GM21515 (cell line): ENCODE data around the gene SGCA.

Experiments used
- ATAC-seq: cut with Tn5 transposase; IDR thresholded peaks from one replicate; pipeline ENCODE4 v1.9.1; 2021; ENCODE audit not compliant: unreplicated experiment

The SGCA gene

DNA sequence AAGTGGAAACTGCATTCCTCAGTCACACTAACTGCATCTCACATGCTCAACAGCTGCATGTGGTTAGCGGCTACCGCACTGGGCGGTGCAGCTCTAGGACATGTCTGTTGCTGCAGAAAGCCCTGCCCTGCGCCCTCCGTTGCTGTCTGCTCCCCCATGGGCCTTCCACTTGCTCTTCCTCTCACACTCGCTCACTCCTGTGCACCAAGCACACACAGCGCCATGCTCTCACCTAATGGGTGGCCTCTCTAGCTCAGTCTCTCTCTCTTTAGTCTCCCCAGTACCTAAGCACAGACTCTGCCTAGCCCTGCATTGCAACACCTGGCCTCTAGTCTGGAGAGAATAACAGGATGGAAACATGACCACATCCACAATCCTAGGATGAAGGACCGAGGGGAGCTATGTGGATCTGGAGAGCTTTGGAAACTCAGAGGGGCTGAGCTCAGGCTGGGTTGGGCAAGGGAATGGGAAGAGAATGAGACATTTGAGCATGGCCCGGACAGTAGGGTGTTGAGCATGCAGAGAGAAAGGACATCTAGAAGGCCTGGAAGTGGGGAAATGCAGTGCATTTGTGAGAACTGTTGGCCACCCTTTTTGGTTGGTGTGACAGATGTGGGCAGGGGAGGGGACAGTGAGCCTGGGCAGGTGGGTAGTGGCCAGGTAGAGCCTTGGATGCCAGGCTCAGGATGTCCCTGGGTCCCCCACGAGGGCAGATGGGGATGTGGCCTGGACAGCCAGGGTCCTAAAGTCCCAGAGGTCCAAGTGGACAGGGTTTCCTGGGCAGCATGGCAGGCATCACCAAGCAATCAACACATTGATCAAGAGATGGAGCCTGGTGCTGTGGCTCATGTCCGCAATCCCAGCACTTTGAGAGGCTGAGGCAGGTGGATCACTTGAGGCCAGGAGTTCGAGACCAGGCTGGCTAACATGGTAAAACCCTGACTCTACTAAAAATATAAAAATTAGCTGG is 16.1 kb downstream of the SGCA start:
- ATAC-seq: no peak

DNA sequence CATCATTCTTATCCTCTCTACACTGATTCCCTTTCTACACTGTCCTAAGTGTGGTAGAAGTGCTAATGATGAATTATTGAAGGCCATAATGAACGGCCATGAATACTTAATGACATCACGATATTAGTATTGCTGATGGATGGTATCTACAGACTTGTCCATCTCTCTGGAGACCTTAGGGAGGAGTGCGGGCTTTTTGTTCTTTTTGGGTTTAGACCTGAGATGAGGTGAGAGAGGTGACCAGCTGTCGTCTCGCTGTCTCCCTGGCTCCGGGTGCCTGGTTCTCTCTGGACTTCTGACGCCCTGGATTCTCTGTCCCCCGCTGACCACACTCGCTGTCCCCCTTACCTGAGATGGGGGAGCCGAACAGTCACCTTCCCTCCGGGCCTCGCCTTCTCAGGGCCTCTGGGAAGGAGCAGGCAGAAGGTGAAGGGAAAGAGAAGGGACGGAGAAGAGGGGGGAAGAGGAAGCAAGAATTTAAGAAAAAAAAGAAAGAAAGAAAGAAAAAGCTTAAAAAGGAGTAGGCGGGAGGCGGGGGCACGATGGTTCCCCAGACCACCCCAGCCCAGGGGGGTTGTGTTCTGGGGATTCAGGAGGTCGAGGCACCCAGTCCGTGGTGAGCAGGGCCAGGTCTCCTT is 17.1 kb downstream of the SGCA start:
- ATAC-seq: no peak

DNA sequence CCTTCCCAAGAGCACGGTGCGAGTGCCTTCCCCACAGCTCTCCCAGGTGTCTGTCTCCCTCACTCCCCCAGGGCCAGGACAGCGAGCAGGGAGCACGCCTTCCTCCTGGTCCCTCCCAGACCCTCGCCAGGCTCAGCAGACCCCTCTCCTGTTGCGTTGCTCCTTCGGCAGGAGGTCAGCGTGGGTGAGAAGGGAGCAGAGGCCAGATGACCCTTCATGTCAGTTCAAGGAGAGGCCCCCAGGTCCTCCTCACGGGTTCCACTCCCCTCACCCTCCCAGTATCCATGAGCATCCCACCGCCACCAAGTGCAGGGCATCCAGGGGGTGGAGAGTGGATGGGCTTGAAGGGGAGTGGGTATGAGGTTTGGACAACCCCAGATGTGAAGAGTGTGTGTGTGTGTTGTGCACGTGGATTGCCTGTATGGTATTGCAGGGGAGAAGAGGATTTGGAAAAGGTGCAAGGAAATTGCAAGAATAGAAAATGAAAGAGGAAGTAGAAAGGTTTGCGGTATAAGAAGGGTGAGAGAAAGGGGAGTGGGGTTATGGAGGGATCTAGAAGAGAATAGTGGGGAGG is 17.7 kb downstream of the SGCA start:
- no peak for ATAC-seq

DNA sequence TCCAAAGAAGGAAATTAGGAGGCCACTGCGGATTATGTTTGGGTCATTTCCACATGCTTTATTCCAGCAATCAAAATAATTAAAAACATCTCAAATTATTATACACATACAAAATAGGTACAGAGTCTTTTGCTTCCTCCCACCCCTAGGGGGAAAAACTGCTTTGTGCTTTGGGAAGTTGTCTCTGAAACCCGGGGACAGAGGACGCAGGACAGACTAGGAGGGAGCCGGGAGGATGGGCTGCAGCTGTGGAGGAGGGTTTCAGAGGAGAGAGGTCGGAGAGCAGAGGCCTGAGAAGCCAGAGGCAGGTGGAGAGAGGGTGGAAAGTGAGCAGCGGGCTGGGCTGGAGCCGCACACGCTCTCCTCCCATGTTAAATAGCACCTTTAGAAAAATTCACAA is 18.3 kb downstream of the SGCA start:
- ATAC-seq: no peak

DNA sequence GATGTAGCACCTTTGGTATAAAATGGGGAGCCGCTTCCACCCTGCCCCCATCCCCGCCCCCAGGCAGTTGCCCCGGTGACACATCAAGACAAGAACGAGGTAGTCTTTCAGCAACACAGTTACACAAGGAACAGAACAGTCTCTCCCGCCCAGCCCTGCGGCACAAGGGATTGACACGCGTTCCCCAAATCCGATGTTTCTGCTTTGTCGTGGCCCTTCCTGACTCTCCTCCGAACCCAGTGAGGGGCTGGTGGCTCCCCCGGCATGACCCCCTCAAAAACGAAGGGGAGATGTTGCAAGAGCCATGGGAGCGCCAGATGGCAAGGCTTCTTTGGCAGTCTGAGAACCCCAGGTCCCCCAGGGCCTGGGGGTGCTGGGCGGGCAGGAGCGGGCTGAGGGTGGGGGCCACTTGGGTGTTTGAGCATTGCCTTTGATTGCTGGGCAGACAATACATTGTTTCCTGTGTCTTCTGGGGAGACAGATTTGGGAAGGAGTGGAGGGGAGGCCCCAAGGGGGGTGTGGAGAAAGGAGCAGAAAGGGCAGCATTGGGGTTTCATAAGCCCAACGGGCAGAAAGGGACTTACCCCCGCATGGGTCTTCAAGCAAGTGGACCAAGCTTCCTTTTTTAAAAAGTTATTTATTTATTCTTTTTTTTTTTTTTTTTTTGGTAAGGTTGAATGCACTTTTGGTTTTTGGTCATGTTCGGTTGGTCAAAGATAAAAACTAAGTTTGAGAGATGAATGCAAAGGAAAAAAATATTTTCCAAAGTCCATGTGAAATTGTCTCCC is 19.0 kb downstream of the SGCA start:
- ATAC-seq: no peak

DNA sequence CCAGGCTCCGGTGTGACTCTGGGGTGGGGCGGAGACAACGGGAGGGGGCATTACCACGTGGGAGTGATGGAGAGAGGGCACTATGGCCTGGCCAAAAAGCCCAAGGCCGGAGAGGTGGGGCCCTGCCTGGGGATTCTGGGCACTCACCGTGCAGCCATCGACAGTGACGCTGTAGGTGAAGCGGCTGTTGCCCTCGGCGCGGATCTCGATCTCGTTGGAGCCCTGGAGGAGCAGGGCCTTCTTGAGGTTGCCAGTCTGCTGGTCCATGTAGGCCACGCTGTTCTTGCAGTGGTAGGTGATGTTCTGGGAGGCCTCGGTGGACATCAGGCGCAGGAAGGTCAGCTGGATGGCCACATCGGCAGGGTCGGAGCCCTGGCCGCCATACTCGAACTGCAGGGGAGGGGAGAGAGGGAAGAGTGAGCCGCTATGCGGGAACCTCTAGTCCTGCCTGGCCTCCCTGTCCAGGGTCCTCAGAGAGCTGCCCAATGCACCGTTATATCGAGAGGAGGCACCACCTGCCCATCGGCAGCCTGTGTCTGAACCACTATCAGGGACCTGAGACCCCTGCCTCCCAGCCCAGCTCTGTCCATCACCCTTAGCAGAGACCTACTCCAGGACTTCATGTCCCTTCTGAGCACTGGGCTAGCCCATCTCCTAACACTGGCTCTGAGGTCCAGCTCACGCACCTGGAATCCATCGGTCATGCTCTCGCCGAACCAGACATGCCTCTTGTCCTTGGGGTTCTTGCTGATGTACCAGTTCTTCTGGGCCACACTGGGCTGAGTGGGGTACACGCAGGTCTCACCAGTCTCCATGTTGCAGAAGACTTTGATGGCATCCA is 20.0 kb downstream of the SGCA start:
- no peak for ATAC-seq

DNA sequence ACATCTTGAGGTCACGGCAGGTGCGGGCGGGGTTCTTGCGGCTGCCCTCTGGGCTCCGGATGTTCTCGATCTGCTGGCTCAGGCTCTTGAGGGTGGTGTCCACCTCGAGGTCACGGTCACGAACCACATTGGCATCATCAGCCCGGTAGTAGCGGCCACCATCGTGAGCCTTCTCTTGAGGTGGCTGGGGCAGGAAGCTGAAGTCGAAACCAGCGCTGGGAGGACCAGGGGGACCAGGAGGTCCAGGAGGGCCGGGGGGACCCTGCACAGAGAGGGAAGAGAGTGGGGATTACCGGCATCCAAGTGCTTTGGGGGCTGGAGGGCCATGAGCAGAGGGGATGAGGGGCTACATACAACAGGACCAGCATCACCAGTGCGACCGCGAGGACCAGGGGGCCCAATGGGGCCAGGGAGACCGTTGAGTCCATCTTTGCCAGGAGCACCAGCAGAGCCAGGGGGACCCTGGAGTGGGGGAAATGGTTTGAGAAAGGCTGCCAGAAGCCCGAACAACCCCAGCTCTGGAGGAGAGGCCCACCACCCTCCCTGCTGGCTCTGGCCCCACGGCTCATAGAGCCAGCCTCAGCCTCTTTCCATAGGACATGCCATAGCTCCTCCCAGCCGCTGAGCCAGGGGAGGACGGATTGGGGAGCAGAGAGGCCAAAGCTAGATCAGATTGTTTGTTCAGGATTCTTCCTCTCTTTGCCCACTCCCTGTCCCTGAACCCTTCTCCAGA is 21.0 kb downstream of the SGCA start:
- no peak for ATAC-seq

DNA sequence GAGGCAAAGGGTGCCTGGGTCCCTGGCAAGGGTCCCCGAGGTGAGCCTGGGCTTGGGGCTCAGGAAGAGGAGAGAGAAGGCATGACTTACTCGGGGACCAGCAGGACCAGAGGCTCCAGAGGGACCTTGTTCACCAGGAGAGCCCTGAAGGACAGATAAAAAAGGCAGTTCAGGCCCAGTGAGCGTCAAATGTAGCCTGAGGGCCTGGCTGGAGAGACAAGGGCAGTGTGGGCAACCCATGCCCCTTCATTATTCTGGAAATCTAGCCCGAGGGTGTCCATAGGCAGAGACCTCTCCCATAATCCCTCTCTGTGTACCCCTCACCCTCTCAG is 21.6 kb downstream of the SGCA start:
- no peak for ATAC-seq

DNA sequence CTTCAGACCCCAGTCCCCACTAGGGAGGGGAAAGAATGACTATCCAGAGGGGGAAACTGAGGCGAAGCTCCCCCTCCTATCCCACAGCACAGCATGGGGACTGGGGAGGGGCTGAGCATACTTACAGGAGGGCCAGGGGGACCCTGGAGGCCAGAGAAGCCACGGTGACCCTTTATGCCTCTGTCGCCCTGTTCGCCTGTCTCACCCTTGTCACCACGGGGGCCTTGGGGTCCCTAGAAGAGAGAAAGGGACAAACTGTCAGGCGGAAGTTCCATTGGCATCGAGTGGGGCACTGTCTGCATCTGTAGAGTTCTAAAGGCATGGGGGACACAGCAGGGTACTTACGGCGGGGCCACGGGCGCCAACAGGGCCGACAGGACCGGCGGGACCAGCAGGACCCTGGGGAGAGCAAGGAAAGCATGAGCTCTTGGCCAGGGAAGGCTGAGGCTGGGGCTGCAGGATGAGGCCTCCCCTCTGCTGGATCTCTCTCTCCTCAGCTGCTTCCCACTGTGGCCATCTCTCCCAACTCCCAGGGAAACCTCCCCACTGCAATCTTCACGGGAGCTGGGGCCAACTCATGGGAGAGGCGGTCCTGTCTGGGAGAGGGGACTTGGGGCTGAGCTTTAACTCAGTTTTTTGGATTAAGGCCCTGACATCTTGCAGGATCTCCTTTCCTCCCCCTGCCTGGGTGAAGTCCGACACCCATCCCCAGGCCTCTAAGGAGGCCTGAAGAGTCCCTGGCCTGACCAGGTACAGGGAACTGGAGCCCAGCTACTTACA is 22.1 kb downstream of the SGCA start:
- ATAC-seq: no peak

DNA sequence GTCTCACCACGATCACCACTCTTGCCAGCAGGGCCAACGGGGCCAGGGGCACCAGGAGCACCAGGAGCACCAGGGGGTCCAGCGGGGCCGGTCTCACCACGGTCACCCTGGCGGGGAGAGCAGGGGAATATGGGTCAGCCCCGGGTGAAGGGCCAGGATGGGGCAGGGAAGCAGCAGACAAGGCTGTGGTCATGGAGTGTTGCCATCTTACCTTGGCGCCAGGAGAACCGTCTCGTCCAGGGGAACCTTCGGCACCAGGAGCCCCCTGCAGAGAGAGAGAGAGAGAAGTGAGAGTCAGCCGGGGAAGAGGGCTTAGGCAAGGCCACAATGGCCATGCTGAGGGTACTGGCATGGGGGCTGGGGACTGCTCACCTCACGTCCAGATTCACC is 22.7 kb downstream of the SGCA start:
- ATAC-seq: no peak

DNA sequence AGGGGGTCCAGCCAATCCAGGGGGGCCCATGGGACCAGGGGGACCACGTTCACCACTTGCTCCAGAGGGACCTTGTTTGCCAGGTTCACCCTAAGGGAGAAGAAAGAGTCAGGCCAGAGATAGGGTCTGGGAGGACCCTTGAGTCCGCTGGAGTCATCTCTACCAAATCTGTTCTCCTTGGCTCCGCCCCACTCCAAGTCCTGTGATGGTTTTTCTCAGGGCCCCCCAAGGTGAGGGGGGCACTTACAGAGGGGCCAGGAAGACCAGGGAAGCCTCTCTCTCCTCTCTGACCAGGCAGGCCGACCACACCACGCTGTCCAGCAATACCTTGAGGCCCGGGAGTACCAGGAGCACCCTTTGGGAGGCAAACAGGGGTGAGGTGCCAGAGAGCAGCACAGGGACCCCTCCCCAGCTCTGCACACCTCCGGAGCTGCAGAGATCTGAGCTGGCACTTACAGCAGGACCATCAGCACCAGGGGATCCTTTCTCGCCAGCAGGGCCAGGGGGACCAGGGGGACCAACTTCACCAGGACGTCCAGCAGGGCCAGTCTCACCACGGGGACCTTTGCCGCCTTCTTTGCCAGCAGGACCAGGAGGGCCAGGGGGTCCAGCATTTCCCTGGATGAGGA is 23.2 kb downstream of the SGCA start:
- ATAC-seq: no peak

DNA sequence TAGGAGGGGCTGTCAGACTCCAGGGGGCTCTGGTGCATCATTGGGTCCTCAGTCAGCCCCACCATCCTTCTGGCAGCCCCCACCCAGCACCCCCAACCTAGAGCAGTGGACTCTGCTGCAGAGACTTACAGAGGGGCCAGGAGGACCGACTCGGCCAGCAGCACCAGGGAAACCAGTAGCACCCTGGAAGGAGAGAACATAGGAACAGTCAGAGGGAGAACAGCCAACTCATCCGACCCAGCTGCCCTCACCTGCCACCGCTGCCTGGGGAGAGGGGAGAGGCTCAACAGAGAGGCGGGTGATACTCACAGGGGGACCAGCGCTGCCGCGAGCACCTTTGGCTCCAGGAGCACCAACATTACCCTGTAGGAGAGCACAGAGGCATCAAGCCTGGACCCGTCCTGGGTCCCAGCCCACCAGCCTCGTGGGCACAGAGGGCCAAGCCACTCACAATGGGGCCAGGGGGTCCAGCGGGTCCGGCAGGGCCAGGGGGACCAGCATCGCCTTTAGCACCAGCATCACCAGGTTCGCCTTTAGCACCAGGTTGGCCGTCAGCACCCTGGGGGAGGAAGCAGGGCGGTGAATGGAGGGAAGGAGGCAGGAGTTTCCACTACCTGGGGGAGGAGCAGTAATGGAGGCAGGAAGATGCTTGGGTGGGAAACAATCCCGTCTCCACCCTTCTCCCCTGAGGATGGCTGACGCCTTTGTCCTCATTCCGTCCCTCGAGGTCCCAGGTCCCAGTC is 23.9 kb downstream of the SGCA start:
- no peak for ATAC-seq

DNA sequence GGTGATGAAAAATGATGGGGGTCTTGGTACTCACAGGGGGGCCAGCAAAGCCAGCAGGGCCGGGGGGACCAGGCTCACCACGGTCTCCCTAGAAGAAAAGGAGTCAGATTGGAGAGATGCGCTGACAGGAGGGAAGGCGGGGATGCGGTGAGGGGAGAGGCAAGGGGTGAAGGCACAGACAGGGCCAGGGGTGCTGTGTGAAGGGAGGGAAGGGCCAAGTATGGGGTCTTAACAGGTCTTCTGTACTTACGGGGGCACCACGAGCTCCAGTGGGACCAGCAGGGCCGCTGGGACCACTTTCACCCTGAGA is 24.4 kb downstream of the SGCA start:
- no peak for ATAC-seq

DNA sequence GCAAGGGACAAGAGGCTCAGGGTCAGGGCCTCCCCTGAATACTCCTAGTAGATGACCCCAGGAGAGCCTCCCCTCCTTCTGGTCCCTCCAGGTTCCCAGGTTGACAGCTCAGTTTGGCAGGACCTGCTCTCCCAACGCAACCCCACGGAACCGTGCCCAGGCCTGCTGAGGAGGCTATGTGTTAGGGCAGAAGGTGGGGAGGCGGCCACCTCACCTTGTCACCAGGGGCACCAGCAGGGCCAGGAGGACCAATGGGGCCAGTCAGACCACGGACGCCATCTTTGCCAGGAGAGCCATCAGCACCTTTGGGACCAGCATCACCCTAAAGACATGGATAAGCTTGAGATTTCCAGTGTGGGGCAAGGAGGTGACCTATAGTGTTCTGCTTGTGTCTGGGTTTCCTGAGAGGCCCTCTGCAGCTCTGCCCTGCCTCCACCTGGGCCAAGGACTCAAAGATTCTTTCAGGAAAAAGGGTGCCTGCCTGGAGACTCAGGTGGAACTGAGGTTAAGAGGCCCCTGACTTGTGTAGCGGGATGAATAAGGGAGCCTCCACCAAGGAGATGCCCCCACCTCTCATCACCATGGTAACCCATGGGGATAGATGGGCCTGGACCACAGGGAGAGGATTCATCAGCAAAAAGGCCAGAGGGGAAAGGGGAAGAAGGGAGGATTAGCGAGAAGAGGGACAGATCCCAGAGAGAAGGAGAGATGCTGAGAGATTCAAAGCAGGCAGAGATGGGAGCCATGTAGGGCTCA is 25.0 kb downstream of the SGCA start:
- no peak for ATAC-seq

DNA sequence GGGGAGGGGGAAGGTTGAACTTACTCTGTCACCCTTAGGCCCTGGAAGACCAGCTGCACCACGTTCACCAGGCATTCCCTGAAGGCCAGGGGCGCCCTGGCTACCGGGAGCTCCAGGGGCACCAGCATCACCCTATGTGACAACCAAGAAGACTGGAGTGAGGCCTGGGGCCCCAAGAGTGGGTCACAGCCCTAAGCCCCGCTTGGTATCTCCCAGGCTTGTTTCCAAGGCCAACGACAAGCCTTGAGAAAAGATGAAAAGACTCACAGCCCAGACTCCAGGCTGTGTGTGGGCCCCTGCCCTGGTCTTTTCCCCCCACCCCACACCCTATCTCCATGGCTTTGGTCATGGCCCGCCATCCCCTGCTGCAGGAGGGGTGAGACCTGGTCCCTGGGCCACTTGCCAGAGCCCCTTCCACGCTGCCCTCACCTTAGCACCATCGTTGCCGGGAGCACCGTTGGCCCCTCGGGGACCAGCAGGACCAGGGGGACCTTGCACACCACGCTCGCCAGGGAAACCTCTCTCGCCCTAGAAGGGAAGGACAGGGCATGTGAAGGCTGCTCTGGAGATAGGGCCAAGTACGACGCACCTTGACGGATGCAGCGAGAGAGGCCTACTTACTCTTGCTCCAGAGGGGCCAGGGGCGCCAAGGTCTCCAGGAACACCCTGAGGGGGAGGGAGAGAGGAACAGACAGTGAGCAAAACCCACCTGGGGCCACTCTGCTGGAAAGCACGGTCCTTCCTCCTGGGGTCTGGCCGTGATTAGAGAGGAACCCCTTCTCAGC is 25.7 kb downstream of the SGCA start:
- no peak for ATAC-seq

DNA sequence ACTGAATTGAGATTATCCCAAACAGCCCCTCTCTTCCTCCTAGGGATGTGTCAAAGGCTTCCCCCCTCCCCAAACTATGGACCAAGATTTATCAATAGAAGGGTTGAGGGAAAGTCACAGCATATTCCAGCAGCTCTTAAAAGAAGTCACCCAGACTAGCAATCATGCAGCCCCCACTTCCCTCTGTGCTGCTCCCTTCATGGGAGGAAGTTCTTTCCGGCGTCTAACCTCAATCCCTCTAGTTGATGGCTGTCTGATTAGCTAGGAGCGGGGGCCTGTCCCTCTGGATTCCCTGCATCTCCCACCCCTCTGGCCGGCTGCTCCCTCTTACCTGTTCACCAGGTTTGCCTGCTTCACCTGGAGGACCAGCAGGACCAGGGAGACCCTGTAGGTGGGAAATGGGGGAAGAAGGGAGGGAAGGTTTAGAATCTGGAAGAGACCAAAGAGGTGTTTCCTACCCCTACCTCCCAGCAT is 26.4 kb downstream of the SGCA start:
- ATAC-seq: no peak
